ENCODE data around the gene GCFC2. TPM values are rescaled to one million over a fixed set of nuclear protein-coding genes. Genes with fewer than 3 reads are reported as not detected.
"Not testable (repeated sequence)": the region's sequence is repeated elsewhere in the genome, so short reads cannot be mapped to it uniquely, and the experiment has no call there.

Gene GCFC2
- total RNA-seq, 2 donors from 2014 or later = 21.5 to 29.2 TPM

DNA sequence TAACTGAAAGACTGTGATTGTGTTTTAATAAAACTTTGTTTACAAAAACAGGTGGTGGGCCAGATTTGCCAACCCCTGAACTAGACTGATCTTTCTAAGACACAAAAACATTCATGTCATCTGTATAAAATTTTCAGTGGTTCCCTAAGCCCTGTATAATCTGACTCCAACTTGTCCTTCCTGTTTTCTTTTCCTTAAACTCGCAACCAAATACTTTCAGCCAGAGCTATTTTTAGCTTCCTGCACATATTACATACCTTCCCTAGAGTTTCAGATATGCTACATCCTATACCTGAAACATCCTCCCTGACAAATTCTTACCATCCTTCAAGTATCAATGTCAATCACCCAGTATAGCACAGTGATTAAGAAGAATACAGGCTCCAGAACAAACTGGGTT is 4.8 kb downstream of the GCFC2 start:
- Histone ChIP-seq H3K36me3 (peaks cover 21% of the 10 kb centered on the region), H3K27me3 (replicated peaks; ENCODE audit: insufficient read depth) (no peaks in the 10 kb centered on the region), H3K9me3 (no peaks in the 10 kb centered on the region), H3K4me3 (no peak overlapping the region), H3K4me1 (ENCODE audit: control insufficient read depth in 1 of 2, low read depth in 2 of 2) (peaks cover 6 to 13% of the 10 kb centered on the region in 2 donors), H3K27ac (no peak overlapping the region)
- ATAC-seq (ENCODE audit: insufficient number of reproducible peaks, low FRiP score, low read depth) (no peak), DNase-seq (ENCODE audit: low spot score) (no peak)
- no peak for TF ChIP-seq CTCF (IDR thresholded peaks at IDR 0.05)

DNA sequence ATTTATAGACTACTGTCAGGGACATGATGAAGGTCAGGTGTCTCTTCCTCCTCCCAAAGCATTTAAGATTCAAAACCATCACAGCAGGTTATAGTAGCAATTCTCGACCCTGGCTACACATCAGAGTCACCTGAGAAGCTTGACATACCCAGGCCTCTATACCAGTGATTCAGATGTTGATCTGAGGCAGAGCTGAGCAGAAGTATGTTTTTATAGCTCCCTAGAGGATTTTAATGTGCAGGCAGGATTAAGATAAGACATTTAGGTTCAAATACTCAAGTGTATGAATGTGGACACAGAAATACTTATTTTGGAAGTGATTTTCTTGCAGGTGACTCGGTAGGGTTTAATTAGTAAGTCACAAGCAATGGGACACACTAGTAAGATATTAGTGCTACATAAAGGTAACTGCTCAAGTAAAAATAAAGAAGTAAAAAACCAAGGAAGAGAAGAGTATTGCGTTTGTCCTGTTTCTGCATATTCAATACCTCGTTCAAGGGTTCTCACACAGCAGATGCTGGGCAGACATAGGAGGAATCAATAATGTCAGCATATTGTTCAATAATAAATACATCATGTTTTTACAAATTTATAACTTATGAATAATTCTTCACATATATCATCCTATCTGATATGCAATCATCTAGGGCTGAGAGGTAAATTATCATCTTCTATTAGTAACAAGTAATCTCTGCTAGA is 7.0 kb downstream of the GCFC2 start:
- H3K27ac ChIP-seq = no peak overlapping the region
- H3K36me3 ChIP-seq = peaks cover 25% of the 10 kb centered on the region
- H3K4me3 ChIP-seq = no peak overlapping the region
- DNase-seq (ENCODE audit: low spot score) (no peak), ATAC-seq (ENCODE audit: insufficient number of reproducible peaks, low FRiP score, low read depth) (no peak)
- H3K27me3 ChIP-seq (replicated peaks; ENCODE audit: insufficient read depth) = no peaks in the 10 kb centered on the region
- H3K4me1 ChIP-seq (ENCODE audit: control insufficient read depth in 1 of 2, low read depth in 2 of 2) = peaks cover 4 to 6% of the 10 kb centered on the region in 2 donors
- TF ChIP-seq CTCF (IDR thresholded peaks at IDR 0.05) = no peak
- no peaks in the 10 kb centered on the region for H3K9me3 ChIP-seq

DNA sequence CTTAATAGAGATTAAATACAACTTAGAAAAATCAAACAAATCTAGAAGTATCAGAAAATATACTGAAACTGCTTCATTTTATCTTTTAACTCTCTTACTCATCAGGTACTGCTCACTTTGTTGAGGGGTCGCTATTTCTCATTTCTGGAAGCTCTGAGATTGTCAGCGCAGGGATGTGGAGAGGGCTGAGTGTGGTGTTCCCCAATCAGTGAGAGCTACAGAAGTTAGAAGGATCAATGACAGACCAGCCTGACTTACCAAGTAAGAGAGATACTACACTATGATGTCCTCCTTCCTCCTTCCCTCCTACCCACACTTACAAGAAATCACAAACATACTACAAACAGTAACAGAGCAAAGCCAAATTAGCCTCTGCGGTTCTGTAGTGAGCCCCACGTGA is 8.1 kb downstream of the GCFC2 start:
- Histone ChIP-seq H3K4me1 (ENCODE audit: control insufficient read depth in 1 of 2, low read depth in 2 of 2) (no peaks in the 10 kb centered on the region), H3K36me3 (peaks cover 28% of the 10 kb centered on the region), H3K4me3 (no peak overlapping the region), H3K27ac (no peak overlapping the region), H3K9me3 (no peaks in the 10 kb centered on the region), H3K27me3 (replicated peaks; ENCODE audit: insufficient read depth) (no peaks in the 10 kb centered on the region)
- TF ChIP-seq CTCF (IDR thresholded peaks at IDR 0.05) = no peak
- ATAC-seq (ENCODE audit: insufficient number of reproducible peaks, low FRiP score, low read depth) = no peak
- DNase-seq (ENCODE audit: low spot score) = no peak

- ATAC-seq (ENCODE audit: insufficient number of reproducible peaks, low FRiP score, low read depth) (no peak), DNase-seq (ENCODE audit: low spot score) (no peak)
- no peak overlapping the region for H3K4me3 ChIP-seq
- H3K27me3 ChIP-seq (replicated peaks; ENCODE audit: insufficient read depth) = no peaks in the 10 kb centered on the region
- peaks cover 15% of the 10 kb centered on the region for H3K36me3 ChIP-seq
- no peak for TF ChIP-seq CTCF (IDR thresholded peaks at IDR 0.05)
- no peaks in the 10 kb centered on the region for H3K9me3 ChIP-seq
- H3K4me1 ChIP-seq (ENCODE audit: control insufficient read depth in 1 of 2, low read depth in 2 of 2) = no peaks in the 10 kb centered on the region
- H3K27ac ChIP-seq = no peak overlapping the region
Measured at GRCh38 chr2:75698918-75699317, 11.8 kb downstream of the GCFC2 start.

DNA sequence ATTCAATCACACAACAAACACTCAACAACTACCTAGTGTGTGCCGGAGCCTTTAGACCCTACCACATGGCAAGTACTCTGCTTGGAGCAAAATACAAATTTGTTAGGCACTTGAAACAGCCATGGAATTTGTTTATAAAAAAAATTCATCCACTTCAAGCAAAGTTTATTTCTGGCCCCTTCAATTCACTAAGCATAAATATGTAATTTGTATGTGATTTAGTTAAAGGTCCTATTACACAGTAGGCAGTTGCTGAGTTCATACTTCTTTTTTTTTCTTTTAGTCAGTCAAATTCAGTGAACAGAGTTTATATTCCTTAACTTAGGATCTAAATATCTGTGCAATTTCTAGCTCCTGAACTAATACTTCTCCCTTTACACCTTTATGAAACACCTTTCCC is 22.5 kb downstream of the GCFC2 start:
- no peak for TF ChIP-seq CTCF (IDR thresholded peaks at IDR 0.05)
- Histone ChIP-seq H3K27ac (no peak overlapping the region), H3K36me3 (peaks cover 26% of the 10 kb centered on the region), H3K4me1 (ENCODE audit: control insufficient read depth in 1 of 2, low read depth in 2 of 2) (no peaks in the 10 kb centered on the region), H3K27me3 (replicated peaks; ENCODE audit: insufficient read depth) (no peaks in the 10 kb centered on the region), H3K9me3 (no peaks in the 10 kb centered on the region), H3K4me3 (no peak overlapping the region)
- ATAC-seq (ENCODE audit: insufficient number of reproducible peaks, low FRiP score, low read depth) (no peak), DNase-seq (ENCODE audit: low spot score) (no peak)

DNA sequence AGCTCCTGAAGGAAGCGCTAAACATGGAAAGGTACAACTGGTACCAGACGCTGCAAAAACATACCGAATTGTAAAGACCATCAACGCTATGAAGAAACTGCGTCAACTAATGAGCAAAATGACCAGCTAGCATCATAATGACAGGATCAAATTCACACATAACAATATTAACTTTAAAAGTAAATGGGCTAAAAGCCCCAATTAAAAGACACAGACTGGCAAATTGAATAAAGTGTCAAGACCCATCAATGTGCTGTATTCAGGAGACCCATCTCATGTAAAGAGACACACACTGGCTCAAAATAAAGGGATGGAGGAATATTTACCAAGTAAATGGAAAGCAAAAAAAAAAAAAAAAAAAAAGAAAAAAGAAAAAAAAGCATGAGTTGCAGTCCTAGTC is 27.3 kb downstream of the GCFC2 start:
- not testable (repeated sequence) for DNase-seq (ENCODE audit: low spot score); H3K27ac ChIP-seq

More for the DNA sequence above, 27.3 kb downstream of the GCFC2 start:
- H3K27me3 ChIP-seq (replicated peaks; ENCODE audit: insufficient read depth); H3K4me3 ChIP-seq; H3K9me3 ChIP-seq; ATAC-seq (ENCODE audit: insufficient number of reproducible peaks, low FRiP score, low read depth); H3K4me1 ChIP-seq (ENCODE audit: control insufficient read depth in 1 of 2, low read depth in 2 of 2): not testable (repeated sequence)
- peaks cover 11% of the 10 kb centered on the region for H3K36me3 ChIP-seq

Measured in thoracic aorta (tissue), 2 donors.